Naive B cell (primary cell): Measurements from ENCODE around the gene OR51L1. TPM values are rescaled to one million over a fixed set of nuclear protein-coding genes. Genes with fewer than 3 reads are reported as not detected.
A peak's percentile ranks its signal among the peaks of the same experiment; 100 is the strongest.

Source experiments
- ATAC-seq, 2 donors: fragments of 150-1000 bp; cut with Tn5 transposase; 2 replicates each; pipeline ENCODE4 v1.10.0; 2021; ENCODE audit warnings: low read depth in 2 of 2, mild to moderate bottlenecking in 2 of 2, moderate library complexity in 2 of 2
- DNase-seq: peaks from one replicate; pipeline ENCODE4 v3.0.0; 2022
- H3K27ac Mint-ChIP-seq, 6 donors: one replicate each; pipeline ENCODE4 v1.8.0; 2020 to 2022; ENCODE audit warnings: mild to moderate bottlenecking in 6 of 6, mixed read lengths in 6 of 6, moderate library complexity in 5 of 6, inconsistent platforms in 2 of 6
- H3K27me3 Mint-ChIP-seq, 3 donors: one replicate each; pipeline ENCODE4 v1.8.0; 2021 to 2022; ENCODE audit warnings: mixed read lengths in 3 of 3, mild to moderate bottlenecking in 1 of 3
- H3K36me3 Mint-ChIP-seq, 2 donors: one replicate each; pipeline ENCODE4 v1.8.0; 2020 to 2022; ENCODE audit warnings: mixed read lengths in 2 of 2, inconsistent platforms in 1 of 2, mild to moderate bottlenecking in 1 of 2
- H3K4me1 Mint-ChIP-seq, 3 donors: one replicate each; pipeline ENCODE4 v1.8.0; 2020 to 2022; ENCODE audit warnings: mixed read lengths in 3 of 3, inconsistent platforms in 1 of 3, mild to moderate bottlenecking in 1 of 3, moderate library complexity in 1 of 3
- H3K4me3 Mint-ChIP-seq, 8 donors: one replicate each; pipeline ENCODE4 v1.8.0; 2020 to 2022; ENCODE audit warnings: mild to moderate bottlenecking in 8 of 8, mixed read lengths in 8 of 8, moderate library complexity in 8 of 8, inconsistent platforms in 2 of 8
- H3K9me3 Mint-ChIP-seq, 7 donors: one replicate each; pipeline ENCODE4 v1.8.0; 2020 to 2022; ENCODE audit warnings: mixed read lengths in 7 of 7, mild to moderate bottlenecking in 5 of 7, inconsistent platforms in 2 of 7, moderate library complexity in 1 of 7
- polyA plus RNA-seq, 6 donors: library from polyadenylated mRNA; unstranded; fragments of 300-500 nt; fragmentation: Illumina TruSeq; gene quantifications; one replicate each; pipeline ENCODE4 v1.2.3, GENCODE V29; 2021; ENCODE audit warnings: low read depth in 6 of 6

OR51L1 gene
- polyA plus RNA-seq, 6 donors from 2014 or later, result not detected

DNA sequence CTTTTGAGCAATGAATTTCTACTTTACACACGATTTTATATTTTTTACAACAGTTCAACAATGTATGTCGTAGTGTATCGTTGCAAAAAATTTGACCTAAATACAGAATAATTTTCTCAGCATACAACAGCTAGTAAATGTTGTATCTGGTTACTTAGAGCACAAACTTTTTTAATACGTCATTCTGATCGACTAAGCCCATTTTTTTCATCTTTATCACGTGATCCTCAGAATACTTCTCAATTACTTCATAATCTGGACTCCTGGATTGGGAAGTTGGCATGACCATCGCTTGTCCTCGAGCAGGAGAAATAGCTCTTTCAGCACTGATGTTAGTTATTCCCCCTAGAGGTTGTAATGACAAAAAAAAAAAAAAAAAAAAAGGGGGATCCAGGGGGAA, 16.6 kb downstream of the OR51L1 start:
- ATAC-seq, result no peak
- Mint-ChIP-seq H3K4me1 (no peaks in the 10 kb centered on the region), H3K36me3 (no peaks in the 10 kb centered on the region), H3K27ac (no peak overlapping the region), H3K9me3 (peaks cover 0 to 5% (median 0%) of the 10 kb centered on the region in 7 donors), H3K4me3 (no peak overlapping the region), H3K27me3 (peaks cover 0 to 8% (median 5%) of the 10 kb centered on the region in 3 donors)
- no peak for DNase-seq

DNA sequence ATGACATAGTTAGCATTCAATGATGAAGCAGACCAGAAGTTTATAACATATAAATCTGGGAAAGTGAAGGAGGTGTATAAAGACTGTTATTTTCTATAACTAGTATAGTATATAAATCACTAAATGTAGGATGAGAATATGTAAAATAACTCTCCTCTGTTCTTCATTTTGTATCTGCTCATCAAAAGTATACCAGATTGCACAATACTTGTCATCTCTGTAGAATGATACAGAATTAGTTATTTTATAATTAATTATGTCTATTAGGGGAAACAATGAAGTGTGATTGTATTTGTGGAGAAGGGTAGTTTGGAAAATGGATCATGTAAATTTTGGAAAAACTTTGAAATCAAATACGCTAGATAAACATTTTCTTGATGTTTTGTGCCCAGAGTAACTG, 18.4 kb downstream of the OR51L1 start:
- DNase-seq (no peak), ATAC-seq (no peak)
- H3K4me1 Mint-ChIP-seq, result no peaks in the 10 kb centered on the region
- H3K9me3 Mint-ChIP-seq, result peaks cover 0 to 5% (median 0%) of the 10 kb centered on the region in 7 donors
- H3K27me3 Mint-ChIP-seq, result peaks cover 0 to 14% (median 5%) of the 10 kb centered on the region in 3 donors
- H3K36me3 Mint-ChIP-seq, result no peaks in the 10 kb centered on the region
- no peak overlapping the region for H3K27ac Mint-ChIP-seq
- no peak overlapping the region for H3K4me3 Mint-ChIP-seq

DNA sequence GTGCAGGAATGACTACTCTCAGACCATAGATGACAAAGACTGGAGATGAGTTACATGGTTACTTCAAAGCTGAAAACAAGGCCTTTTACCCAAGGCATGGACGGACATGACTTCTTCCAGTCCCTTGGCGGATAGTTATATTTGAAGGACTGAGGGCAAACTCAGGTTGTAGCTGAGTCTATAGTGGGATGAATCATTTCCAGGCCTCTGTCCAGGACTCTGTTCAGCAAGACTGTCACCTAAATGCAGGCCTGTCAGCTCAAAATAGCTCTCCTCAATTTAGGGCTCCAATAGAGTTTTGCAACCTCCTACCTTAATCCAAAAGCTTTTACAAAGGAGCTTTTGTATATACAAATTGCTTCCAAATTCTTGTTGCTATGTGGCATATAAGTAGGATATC, 27.3 kb downstream of the OR51L1 start:
- ATAC-seq, result no peak
- Mint-ChIP-seq H3K4me3 (no peak overlapping the region), H3K27ac (no peak overlapping the region), H3K27me3 (peaks cover 0 to 16% (median 12%) of the 10 kb centered on the region in 3 donors), H3K36me3 (peaks cover under 1 to 17% of the 10 kb centered on the region in 2 donors), H3K9me3 (peaks cover 17 to 46% (median 26%) of the 10 kb centered on the region in 7 donors), H3K4me1 (no peaks in the 10 kb centered on the region)
- no peak for DNase-seq

DNA sequence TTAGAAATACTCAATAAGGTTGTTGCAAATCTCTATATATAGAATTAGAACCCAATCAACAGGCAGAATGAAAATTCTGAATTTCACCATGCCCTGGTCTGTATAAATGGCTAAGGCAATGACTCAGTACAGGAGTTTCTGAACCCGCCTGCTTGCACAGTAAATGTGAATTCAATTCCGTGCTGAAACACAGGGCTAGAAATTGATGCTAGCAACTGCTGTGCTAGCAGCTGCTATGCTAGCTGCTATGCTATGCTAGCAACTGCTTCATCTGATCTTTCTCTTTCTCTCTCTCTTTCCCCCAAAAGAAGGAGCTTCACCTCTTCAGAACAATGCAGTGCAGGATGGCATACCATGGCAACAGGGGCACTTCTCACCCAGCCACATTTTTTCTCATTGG, 42.0 kb downstream of the OR51L1 start:
- ATAC-seq, result no peak
- no peak for DNase-seq
- no peak overlapping the region for H3K4me3 Mint-ChIP-seq
- H3K4me1 Mint-ChIP-seq, result no peaks in the 10 kb centered on the region
- H3K27ac Mint-ChIP-seq, result no peak overlapping the region
- no peaks in the 10 kb centered on the region for H3K27me3 Mint-ChIP-seq
- H3K36me3 Mint-ChIP-seq, result no peaks in the 10 kb centered on the region
- H3K9me3 Mint-ChIP-seq, result peaks cover 0 to 1% (median 0%) of the 10 kb centered on the region in 7 donors

DNA sequence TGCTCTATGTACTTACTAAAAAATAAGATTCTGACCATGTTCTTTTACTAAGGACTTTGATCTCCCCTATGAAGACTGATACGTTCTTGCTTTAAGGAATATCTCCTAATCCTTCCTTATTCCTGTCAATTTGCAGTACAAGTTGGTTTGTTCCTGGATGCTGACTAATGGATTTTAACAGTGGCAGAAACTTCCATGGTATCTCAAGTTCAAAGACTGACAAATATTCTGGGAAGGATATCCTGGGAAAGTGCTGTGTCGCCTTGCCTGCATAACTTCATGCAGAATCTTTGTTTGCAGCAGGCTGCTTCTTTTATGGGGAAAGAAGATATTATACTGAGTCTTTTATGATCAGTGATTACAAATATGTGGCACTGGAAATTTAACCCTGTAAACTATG, 43.3 kb downstream of the OR51L1 start:
- Mint-ChIP-seq H3K27me3 (no peaks in the 10 kb centered on the region), H3K27ac (peak overlapping the region in 1 of 6 donors; percentile 3), H3K4me3 (no peak overlapping the region), H3K9me3 (peaks cover 0 to 3% (median 0%) of the 10 kb centered on the region in 7 donors), H3K36me3 (no peaks in the 10 kb centered on the region), H3K4me1 (no peaks in the 10 kb centered on the region)
- ATAC-seq (no peak), DNase-seq (no peak)

DNA sequence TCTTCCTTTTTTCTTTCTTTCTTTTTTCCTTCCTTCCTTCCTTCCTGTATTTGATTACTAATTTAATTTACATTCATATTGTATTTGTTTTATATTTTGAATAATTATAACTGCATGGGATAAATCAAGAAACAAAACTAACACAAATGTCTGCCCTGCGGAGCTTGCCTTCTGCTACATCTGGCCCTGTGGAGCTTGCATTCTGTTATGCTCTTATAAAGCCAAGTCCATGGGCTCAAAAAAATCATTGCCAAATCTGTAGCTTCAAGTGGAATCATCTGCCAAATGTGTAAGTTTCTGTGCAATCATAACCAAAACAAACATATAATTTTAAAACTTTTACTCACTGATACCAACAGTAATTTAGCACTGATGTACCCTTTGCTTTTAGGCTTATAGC, 43.7 kb downstream of the OR51L1 start:
- H3K9me3 Mint-ChIP-seq, result peaks cover 0 to 3% (median 0%) of the 10 kb centered on the region in 7 donors
- no peak overlapping the region for H3K4me3 Mint-ChIP-seq
- DNase-seq (no peak), ATAC-seq (no peak)
- H3K36me3 Mint-ChIP-seq, result no peaks in the 10 kb centered on the region
- H3K27me3 Mint-ChIP-seq, result no peaks in the 10 kb centered on the region
- no peaks in the 10 kb centered on the region for H3K4me1 Mint-ChIP-seq
- H3K27ac Mint-ChIP-seq, result no peak overlapping the region

DNA sequence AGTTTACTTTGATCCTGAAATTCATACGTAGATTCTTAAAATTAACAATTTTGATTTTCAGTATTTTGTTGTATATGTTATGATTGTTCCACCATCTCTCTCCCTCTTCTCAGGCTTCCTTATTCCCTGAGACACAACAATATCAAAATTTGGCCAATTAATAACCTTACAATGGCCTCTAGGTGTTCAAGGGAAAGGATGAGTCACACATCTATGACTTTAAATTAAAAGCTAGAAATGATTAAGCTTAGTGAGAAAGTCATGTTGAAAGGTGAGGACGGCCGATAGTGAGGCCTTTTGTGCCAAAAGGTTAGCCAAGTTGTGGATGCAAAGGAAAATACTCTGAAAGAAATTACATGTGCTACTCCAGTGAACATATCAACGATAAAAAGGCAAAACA, 46.2 kb downstream of the OR51L1 start:
- peaks cover 0 to 3% (median 0%) of the 10 kb centered on the region in 7 donors for H3K9me3 Mint-ChIP-seq
- H3K4me1 Mint-ChIP-seq, result no peaks in the 10 kb centered on the region
- DNase-seq (no peak), ATAC-seq (no peak)
- H3K27ac Mint-ChIP-seq, result no peak overlapping the region
- H3K27me3 Mint-ChIP-seq, result no peaks in the 10 kb centered on the region
- H3K4me3 Mint-ChIP-seq, result no peak overlapping the region
- H3K36me3 Mint-ChIP-seq, result no peaks in the 10 kb centered on the region

DNA sequence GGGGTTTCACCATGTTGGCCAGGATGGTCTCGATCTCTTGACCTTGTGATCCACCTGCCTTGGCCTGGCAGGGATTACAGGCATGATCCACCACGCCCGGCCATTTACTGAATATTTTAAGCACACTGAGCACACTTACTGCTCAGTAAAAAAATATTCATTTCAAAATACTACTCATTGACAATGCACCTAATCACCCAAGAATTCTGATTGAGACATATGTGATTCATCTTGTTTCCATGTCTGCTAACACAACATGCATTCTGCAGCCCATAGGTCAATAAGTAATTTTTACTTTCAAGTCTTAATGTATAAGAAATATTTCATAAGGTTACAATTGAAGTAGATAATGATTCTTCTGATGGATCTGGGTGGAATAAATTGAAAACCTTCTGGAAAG, 47.4 kb downstream of the OR51L1 start:
- H3K27ac Mint-ChIP-seq, result no peak overlapping the region
- no peaks in the 10 kb centered on the region for H3K36me3 Mint-ChIP-seq
- ATAC-seq, result no peak
- DNase-seq, result no peak
- H3K4me1 Mint-ChIP-seq, result no peaks in the 10 kb centered on the region
- peaks cover 0 to 3% (median 0%) of the 10 kb centered on the region in 7 donors for H3K9me3 Mint-ChIP-seq
- H3K27me3 Mint-ChIP-seq, result no peaks in the 10 kb centered on the region
- H3K4me3 Mint-ChIP-seq, result no peak overlapping the region

DNA sequence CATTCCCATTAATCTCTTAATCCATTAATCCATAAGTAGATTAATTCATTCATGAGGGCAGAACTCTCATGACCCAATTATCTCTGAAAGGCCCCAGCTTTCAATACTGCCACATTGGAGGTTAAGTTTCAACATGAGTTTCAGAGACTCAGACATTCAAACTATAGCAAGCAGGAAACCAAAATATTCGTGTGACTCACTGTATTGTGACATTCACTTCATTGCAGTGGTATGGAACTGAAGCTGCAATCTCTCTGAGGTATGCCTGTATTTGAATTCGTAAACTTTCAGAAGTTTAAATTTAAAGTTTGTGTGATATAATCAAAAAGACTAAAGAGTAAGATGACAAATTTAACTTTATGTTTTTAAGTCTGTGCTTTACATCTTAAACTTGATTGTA, 48.7 kb downstream of the OR51L1 start:
- Mint-ChIP-seq H3K36me3 (no peaks in the 10 kb centered on the region), H3K27me3 (no peaks in the 10 kb centered on the region), H3K9me3 (peaks cover 0 to 3% (median 0%) of the 10 kb centered on the region in 7 donors), H3K4me1 (no peaks in the 10 kb centered on the region), H3K27ac (no peak overlapping the region), H3K4me3 (no peak overlapping the region)
- DNase-seq, result no peak
- no peak for ATAC-seq

DNA sequence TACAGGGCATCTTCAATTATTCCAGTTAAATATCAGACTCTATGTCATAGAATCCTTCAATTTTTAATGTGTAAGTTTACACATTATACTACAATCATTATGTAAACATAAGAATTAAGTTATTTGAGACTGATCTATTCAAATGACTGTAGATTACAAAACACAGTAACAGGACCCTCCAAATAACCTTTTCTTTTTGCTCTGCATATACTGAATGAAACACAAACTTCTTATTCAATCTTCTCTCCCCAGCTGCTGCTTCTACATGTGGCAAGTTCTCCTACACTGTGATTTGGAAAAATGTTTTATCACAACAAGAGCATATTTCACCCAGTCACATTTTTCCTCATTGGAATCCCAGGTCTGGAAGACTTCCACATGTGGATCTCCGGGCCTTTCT, 51.6 kb downstream of the OR51L1 start, which contains the start of gene OR52J3:
Gene OR52J3, plus strand, starts transcription at position 301 of the 400 bp plus-strand sequence. Its CDS starts 0 bp downstream, at position 301.
- no peak for ATAC-seq
- DNase-seq, result no peak
- Mint-ChIP-seq H3K4me1 (no peaks in the 10 kb centered on the region), H3K4me3 (no peak within 1 kb of the TSS), H3K27me3 (no peaks in the 10 kb centered on the region), H3K36me3 (no peaks in the 10 kb centered on the region), H3K27ac (peak within 1 kb of the TSS in 1 of 6 donors; percentile 31), H3K9me3 (peaks cover 0 to 3% (median 0%) of the 10 kb centered on the region in 7 donors)

DNA sequence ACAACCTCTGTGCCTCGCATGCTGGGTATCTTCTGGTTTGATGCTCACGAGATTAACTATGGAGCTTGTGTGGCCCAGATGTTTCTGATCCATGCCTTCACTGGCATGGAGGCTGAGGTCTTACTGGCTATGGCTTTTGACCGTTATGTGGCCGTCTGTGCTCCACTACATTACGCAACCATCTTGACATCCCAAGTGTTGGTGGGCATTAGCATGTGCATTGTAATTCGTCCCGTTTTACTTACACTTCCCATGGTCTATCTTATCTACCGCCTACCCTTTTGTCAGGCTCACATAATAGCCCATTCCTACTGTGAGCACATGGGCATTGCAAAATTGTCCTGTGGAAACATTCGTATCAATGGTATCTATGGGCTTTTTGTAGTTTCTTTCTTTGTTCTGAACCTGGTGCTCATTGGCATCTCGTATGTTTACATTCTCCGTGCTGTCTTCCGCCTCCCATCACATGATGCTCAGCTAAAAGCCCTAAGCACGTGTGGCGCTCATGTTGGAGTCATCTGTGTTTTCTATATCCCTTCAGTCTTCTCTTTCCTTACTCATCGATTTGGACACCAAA, 52.2 kb downstream of the OR51L1 start:
- peaks cover 0 to 3% (median 0%) of the 10 kb centered on the region in 7 donors for H3K9me3 Mint-ChIP-seq

More for the DNA sequence above, 52.2 kb downstream of the OR51L1 start:
- Mint-ChIP-seq H3K4me3 (no peak overlapping the region), H3K36me3 (no peaks in the 10 kb centered on the region), H3K27me3 (no peaks in the 10 kb centered on the region), H3K27ac (peak overlapping the region in 1 of 6 donors; percentile 31), H3K4me1 (no peaks in the 10 kb centered on the region)
- ATAC-seq (no peak), DNase-seq (no peak)

Other genes starting within 250 kb of the OR51L1 start
- not detected for gene OR51F1, start 224.9 kb upstream of the OR51L1 start, polyA plus RNA-seq
- not detected for gene OR52R1, start 190.5 kb upstream of the OR51L1 start, polyA plus RNA-seq
- not detected for gene OR51F2, start 173.5 kb upstream of the OR51L1 start, polyA plus RNA-seq
- gene OR51S1, start 145.6 kb upstream of the OR51L1 start, polyA plus RNA-seq, result not detected
- gene OR51T1, start 113.0 kb upstream of the OR51L1 start, polyA plus RNA-seq, result not detected
- gene OR51A7, start 91.1 kb upstream of the OR51L1 start, polyA plus RNA-seq, result not detected
- gene OR51G2, start 75.5 kb upstream of the OR51L1 start, polyA plus RNA-seq, result not detected
- gene OR51G1, start 70.5 kb upstream of the OR51L1 start, polyA plus RNA-seq, result not detected
- gene OR51A4, start 47.2 kb upstream of the OR51L1 start, polyA plus RNA-seq, result not detected
- gene OR51A2, start 39.1 kb upstream of the OR51L1 start, polyA plus RNA-seq, result not detected
- not detected for gene OR52J3, start 51.7 kb downstream of the OR51L1 start, polyA plus RNA-seq
- not detected for gene OR52E2, start 64.8 kb downstream of the OR51L1 start, polyA plus RNA-seq
- gene OR52E1, start 74.7 kb downstream of the OR51L1 start, polyA plus RNA-seq, result not detected
- gene OR52A5, start 143.5 kb downstream of the OR51L1 start, polyA plus RNA-seq, result not detected
- gene OR52A1, start 159.9 kb downstream of the OR51L1 start, polyA plus RNA-seq, result not detected
- gene OR51V1, start 205.8 kb downstream of the OR51L1 start, polyA plus RNA-seq, result not detected
- 1,000 to 10,000 TPM in 3 of 6 donors, 100 to 1,000 TPM in 3; 325 to 1,251 (median 765) TPM for gene HBB, start 232.2 kb downstream of the OR51L1 start, polyA plus RNA-seq
- 1 to 10 TPM in 1 of 6 donors, not detected in 5; 1.8 TPM for gene HBD, start 239.6 kb downstream of the OR51L1 start, polyA plus RNA-seq